LNCaP clone FGC (cell line): ENCODE measurements around the gene COL13A1.

Source experiments
- DNase-seq: peaks from one replicate; pipeline ENCODE4 v3.0.0-alpha.2; 2011; ENCODE audit warnings: low read depth
- H3K4me3 ChIP-seq: 2 replicates; pipeline ENCODE4 v1.5.1; 2011; ENCODE audit warnings: mild to moderate bottlenecking, low read depth, low read length, control low read depth
- CTCF ChIP-seq: IDR thresholded peaks from 2 replicates; pipeline ENCODE4 v1.5.1; 2012; ENCODE audit warnings: mild to moderate bottlenecking; ENCODE audit not compliant: control insufficient read depth, insufficient read depth; ENCODE audit errors: extremely low read depth

The COL13A1 gene

DNA sequence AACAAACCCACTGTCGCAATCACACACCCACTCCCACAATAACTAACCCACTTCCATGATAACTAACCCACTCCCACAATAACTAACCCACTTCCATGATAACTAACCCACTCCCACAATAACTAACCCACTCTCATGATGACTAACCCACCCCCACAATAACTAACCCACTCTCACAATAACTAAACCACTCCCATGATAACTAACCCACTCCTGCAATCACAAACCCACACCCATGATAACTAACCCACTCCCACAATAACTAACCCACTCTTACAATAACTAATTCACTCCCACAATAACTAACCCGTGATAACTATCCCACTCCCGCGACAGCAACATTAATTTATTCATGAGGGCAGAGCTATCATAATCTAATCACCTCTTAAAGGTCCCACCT lies 105.8 kb downstream of the COL13A1 start:
- no peak for TF ChIP-seq CTCF
- no peak for DNase-seq
- no peak overlapping the region for H3K4me3 ChIP-seq

GRCh38 chr10:69908124-69908523 lies 106.4 kb downstream of the COL13A1 start:
- no peak overlapping the region for H3K4me3 ChIP-seq
- no peak for TF ChIP-seq CTCF
- DNase-seq, result no peak

DNA sequence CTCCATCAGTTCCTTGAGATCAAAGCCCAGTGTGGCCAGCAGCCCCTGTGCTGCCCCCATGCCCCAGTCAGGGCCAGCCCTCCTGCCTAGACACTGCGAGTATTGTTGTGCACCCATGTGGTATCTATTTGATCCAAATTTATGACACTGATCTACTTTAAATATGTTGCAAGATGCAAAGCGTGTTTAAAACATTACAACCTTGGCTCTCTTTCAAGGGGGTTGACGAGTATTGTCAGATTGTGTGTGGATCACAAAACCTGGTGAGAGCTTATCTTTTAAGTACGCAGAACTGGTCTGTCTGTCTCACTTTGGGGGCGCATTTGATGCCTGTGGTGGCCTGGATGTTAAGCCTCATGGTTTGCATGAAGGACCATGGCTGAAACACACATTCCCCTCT lies 108.9 kb downstream of the COL13A1 start:
- no peak for DNase-seq
- TF ChIP-seq CTCF, result no peak
- no peak overlapping the region for H3K4me3 ChIP-seq

DNA sequence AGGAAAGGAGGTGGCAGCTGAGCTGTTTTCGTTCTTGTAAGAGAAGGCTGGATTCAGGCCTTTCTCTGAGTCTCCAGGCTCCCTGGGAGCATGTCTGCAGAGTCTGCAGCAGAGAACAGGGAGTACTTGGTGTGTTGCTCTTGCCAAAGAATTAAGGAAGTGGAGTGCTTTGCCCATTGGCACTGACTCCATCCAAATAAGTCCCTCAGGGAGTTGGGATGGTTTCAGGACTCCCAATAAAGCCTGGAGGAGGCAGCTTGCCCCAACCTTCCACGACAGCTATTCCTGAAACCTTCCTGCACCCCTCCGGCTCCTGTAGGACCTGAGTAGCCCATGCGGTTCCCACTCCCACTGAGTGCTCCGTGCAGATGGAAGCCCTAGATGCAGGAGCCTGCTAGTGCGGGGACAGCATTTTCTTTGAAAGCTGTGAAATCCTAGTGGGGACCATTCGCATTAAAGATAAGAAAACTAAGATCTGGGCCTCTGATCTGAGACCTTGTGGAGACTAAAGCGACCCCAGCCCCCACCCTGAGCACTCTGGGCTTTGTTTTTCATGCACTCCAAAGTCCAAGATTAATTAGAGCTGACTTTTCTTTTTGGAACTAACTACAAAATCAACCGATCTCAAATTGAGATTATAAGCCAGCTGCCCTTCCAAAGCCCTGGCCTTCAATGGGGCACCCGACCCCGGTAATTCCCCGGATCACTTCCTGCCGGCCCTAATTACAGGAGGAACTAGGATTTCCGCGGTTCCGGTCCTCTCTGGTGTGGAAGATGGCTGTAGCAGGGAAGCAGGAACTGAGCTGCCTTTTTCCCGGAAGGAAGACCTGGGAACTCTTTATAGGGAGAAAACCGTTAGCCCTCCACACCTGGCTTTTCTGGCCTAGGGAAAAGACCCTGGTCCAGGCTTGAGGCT lies 110.2 kb downstream of the COL13A1 start:
- H3K4me3 ChIP-seq, result no peak overlapping the region
- TF ChIP-seq CTCF, result no peak
- DNase-seq, result peak; percentile 92

DNA sequence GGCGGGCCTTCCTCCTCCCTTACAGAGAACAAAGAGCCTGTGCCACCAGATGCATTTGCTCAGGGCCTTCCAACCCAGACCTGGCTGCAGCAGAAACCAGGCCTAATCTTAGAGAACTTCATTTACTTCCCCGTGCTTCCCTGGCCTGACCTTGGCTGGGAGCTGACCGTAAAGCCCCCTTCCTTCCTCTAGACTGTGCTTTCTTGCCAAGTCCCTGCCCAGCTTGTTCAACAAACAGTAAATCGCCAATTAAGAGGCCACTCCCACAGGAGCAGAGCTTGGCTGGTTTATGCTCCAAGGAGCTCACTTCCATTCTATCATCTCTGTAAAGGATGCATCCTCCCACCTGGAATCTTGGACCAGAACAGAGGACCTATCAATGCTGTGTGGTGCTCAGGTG lies 110.9 kb downstream of the COL13A1 start:
- no peak for TF ChIP-seq CTCF
- no peak overlapping the region for H3K4me3 ChIP-seq
- peak; percentile 58 for DNase-seq

DNA sequence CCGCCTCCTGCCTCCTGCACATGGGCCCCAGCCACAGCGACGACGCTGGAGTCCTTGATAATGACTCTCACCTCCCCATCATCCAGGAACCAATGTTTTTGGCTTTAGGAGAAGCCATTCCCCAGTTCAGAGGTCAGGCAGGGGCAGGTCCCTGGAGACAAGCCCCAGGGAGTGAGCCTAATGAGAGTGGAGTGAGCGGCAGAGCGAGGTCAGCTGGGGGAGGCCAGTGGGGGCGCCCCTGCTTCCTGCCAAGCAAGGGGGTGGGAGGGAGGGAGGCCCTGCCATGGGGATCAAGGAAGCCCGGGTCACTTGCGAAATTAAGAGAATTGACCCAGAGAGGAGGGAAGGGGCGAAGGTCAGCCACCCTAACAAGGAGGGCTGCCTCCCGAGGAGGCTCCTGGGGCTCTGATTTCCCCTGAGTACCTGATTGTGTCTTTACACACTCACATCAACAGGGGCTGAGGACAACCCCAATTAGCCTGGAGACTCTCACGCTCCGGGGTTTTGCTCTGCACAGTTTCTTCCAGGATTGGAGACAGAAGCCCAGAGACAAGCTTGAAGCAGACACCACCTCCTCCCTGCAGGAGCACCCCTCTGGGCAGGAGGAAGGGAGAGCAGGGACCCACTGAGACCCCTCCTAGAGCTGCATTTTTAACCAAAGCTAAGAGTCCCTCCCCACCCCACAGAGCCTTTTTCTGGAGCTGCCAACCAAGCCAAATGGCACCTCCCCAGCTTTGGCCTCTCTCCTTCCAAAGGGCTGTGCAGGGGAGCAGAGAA lies 112.1 kb downstream of the COL13A1 start:
- no peak for TF ChIP-seq CTCF
- no peak overlapping the region for H3K4me3 ChIP-seq
- DNase-seq, result no peak
